HG03097 (cell line): ENCODE data around the gene CD300A.

Experiments
- ATAC-seq: cut with Tn5 transposase; IDR thresholded peaks from one replicate; pipeline ENCODE4 v1.9.1; 2021; ENCODE audit not compliant: unreplicated experiment, low FRiP score

The CD300A gene

GRCh38 chr17:74439691-74440567 lies 26.5 kb upstream of the CD300A start:
- ATAC-seq: no peak

GRCh38 chr17:74441537-74441936 lies 24.9 kb upstream of the CD300A start:
- no peak for ATAC-seq

- no peak for ATAC-seq
Observed at GRCh38 chr17:74442291-74442669, 24.2 kb upstream of the CD300A start.

- peak; percentile 42 for ATAC-seq
Observed at GRCh38 chr17:74442670-74443515, 23.5 kb upstream of the CD300A start.

- no peak for ATAC-seq
Observed at GRCh38 chr17:74443516-74444296, 22.7 kb upstream of the CD300A start.

GRCh38 chr17:74444406-74444805 lies 22.0 kb upstream of the CD300A start:
- ATAC-seq: no peak

GRCh38 chr17:74445158-74445557 lies 21.3 kb upstream of the CD300A start:
- no peak for ATAC-seq

- ATAC-seq: peak; percentile 42
Observed at GRCh38 chr17:74446551-74447500, 19.6 kb upstream of the CD300A start.

- ATAC-seq: no peak
Observed at GRCh38 chr17:74447628-74448159, 18.7 kb upstream of the CD300A start.

GRCh38 chr17:74448756-74449155 lies 17.7 kb upstream of the CD300A start:
- ATAC-seq: no peak

GRCh38 chr17:74449306-74449705 lies 17.1 kb upstream of the CD300A start:
- no peak for ATAC-seq

GRCh38 chr17:74449773-74450172 lies 16.7 kb upstream of the CD300A start:
- no peak for ATAC-seq

- ATAC-seq: no peak
Observed at GRCh38 chr17:74450231-74450630, 16.2 kb upstream of the CD300A start.

GRCh38 chr17:74450925-74451403 lies 15.5 kb upstream of the CD300A start:
- no peak for ATAC-seq

- no peak for ATAC-seq
Observed at GRCh38 chr17:74451557-74451956, 14.9 kb upstream of the CD300A start.

GRCh38 chr17:74452033-74452840 lies 14.2 kb upstream of the CD300A start:
- ATAC-seq: no peak

GRCh38 chr17:74452841-74453661 lies 13.4 kb upstream of the CD300A start:
- ATAC-seq: no peak
